NCI-H1436 (cell line): ENCODE data around the gene DLK2.
"Not testable (repeated sequence)": the region's sequence is repeated elsewhere in the genome, so short reads cannot be mapped to it uniquely, and the experiment has no call there.

ENCODE experiments used
- DNase-seq: peaks from one replicate; lab custom pipeline; 2025; lab: John Stamatoyannopoulos, UW

The DLK2 gene

GRCh38 chr6:43455531-43456428 is at the start of gene DLK2:
Gene DLK2 (minus strand): TSS chr6:43455548. CDS start chr6:43454825, 723 bp downstream.
- DNase-seq: peak; percentile 12

- DNase-seq: no peak
These were observed 48.1 kb upstream of the DLK2 start for GRCh38 chr6:43503443-43503842.

- no peak for DNase-seq
These were observed 47.3 kb upstream of the DLK2 start for GRCh38 chr6:43502666-43503065.

- DNase-seq: no peak
These were observed 45.6 kb upstream of the DLK2 start for GRCh38 chr6:43500921-43501320.

- no peak for DNase-seq
These were observed 43.9 kb upstream of the DLK2 start for GRCh38 chr6:43499028-43499815.

- DNase-seq: not testable (repeated sequence)
These were observed 42.9 kb upstream of the DLK2 start for GRCh38 chr6:43498291-43498690.

- DNase-seq: no peak
These were observed 42.3 kb upstream of the DLK2 start for GRCh38 chr6:43497689-43498088.

- DNase-seq: no peak
These were observed 41.7 kb upstream of the DLK2 start for GRCh38 chr6:43497129-43497396.

GRCh38 chr6:43496370-43497128 is 41.2 kb upstream of the DLK2 start:
- DNase-seq: no peak

GRCh38 chr6:43495409-43495941 is 40.1 kb upstream of the DLK2 start:
- no peak for DNase-seq

- no peak for DNase-seq
These were observed 39.4 kb upstream of the DLK2 start for GRCh38 chr6:43494766-43495165.

- DNase-seq: no peak
These were observed 39.0 kb upstream of the DLK2 start for GRCh38 chr6:43494321-43494720.

GRCh38 chr6:43493833-43494232 is 38.5 kb upstream of the DLK2 start:
- DNase-seq: no peak

GRCh38 chr6:43493230-43493629 is 37.9 kb upstream of the DLK2 start:
- DNase-seq: no peak

- no peak for DNase-seq
These were observed 37.3 kb upstream of the DLK2 start for GRCh38 chr6:43492673-43493072.

- DNase-seq: no peak
These were observed 36.7 kb upstream of the DLK2 start for GRCh38 chr6:43491750-43492661.

- no peak for DNase-seq
These were observed 35.2 kb upstream of the DLK2 start for GRCh38 chr6:43490523-43490939.

GRCh38 chr6:43489277-43490072 is 34.1 kb upstream of the DLK2 start:
- DNase-seq: no peak

GRCh38 chr6:43488667-43489276 is 33.4 kb upstream of the DLK2 start:
- DNase-seq: no peak
